ENCODE data around the gene PORCN.

GRCh38 chrX:48489296-48489695 lies 19.5 kb upstream of the PORCN start:
- no peak for TF ChIP-seq POLR2AphosphoS5 (IDR thresholded peaks at IDR 0.05; ENCODE audit: low read depth, low read length)
- no peak for TF ChIP-seq ZNF274 (IDR thresholded peaks at IDR 0.05; ENCODE audit: low read depth, low read length)
- no peak for TF ChIP-seq CTCF (IDR thresholded peaks at IDR 0.05 in 2 of 3, conservative IDR thresholded peaks at IDR 0.05 in 1 of 3; ENCODE audit: borderline replicate concordance in 1 of 3, insufficient read depth in 1 of 3, low read depth in 2 of 3, low read length in 2 of 3)
- TF ChIP-seq, protein P1, sequence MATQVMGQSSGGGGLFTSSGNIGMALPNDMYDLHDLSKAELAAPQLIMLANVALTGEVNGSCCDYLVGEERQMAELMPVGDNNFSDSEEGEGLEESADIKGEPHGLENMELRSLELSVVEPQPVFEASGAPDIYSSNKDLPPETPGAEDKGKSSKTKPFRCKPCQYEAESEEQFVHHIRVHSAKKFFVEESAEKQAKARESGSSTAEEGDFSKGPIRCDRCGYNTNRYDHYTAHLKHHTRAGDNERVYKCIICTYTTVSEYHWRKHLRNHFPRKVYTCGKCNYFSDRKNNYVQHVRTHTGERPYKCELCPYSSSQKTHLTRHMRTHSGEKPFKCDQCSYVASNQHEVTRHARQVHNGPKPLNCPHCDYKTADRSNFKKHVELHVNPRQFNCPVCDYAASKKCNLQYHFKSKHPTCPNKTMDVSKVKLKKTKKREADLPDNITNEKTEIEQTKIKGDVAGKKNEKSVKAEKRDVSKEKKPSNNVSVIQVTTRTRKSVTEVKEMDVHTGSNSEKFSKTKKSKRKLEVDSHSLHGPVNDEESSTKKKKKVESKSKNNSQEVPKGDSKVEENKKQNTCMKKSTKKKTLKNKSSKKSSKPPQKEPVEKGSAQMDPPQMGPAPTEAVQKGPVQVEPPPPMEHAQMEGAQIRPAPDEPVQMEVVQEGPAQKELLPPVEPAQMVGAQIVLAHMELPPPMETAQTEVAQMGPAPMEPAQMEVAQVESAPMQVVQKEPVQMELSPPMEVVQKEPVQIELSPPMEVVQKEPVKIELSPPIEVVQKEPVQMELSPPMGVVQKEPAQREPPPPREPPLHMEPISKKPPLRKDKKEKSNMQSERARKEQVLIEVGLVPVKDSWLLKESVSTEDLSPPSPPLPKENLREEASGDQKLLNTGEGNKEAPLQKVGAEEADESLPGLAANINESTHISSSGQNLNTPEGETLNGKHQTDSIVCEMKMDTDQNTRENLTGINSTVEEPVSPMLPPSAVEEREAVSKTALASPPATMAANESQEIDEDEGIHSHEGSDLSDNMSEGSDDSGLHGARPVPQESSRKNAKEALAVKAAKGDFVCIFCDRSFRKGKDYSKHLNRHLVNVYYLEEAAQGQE (IDR thresholded peaks at IDR 0.05; ENCODE audit: low read depth), result no peak
- no peak for TF ChIP-seq POLR2A (IDR thresholded peaks at IDR 0.05; ENCODE audit: borderline replicate concordance, extremely low read depth, insufficient read depth, insufficient read length)
- TF ChIP-seq CEBPB (IDR thresholded peaks at IDR 0.05; ENCODE audit: low read depth), result no peak
- no peak for TF ChIP-seq YY1 (IDR thresholded peaks at IDR 0.05; ENCODE audit: extremely low read depth, insufficient replicate concordance, low read depth, low read length)
- TF ChIP-seq, protein P2, sequence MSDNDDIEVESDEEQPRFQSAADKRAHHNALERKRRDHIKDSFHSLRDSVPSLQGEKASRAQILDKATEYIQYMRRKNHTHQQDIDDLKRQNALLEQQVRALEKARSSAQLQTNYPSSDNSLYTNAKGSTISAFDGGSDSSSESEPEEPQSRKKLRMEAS (IDR thresholded peaks at IDR 0.05), result no peak
- TF ChIP-seq SIN3A (IDR thresholded peaks at IDR 0.05; ENCODE audit: low read depth), result no peak
